ENCODE data around the gene CFAP61. TPM values are rescaled to one million over a fixed set of nuclear protein-coding genes. Genes with fewer than 3 reads are reported as not detected.

Gene CFAP61
- total and polyA plus RNA-seq, 8 donors = 0.15 to 0.53 (median 0.33) TPM

GRCh38 chr20:20363799-20364592 lies 311.7 kb downstream of the CFAP61 start:
- DNase-seq (peak in 1 of 6 donors; percentile 63), ATAC-seq (peak in 1 of 4 donors; percentile 2), FAIRE-seq (no peak)
- no peaks in the 10 kb centered on the region for H3K36me3 ChIP-seq
- peaks cover 0 to 13% (median 0%) of the 10 kb centered on the region in 3 donors for H3K4me1 ChIP-seq
- 4% methylated on average over 68 to 70 of the region's 70 CpGs for WGBS, 2 donors
- TF ChIP-seq CTCF (IDR thresholded peaks at IDR 0.05) = no peak
- no peak overlapping the region for H3K27ac ChIP-seq
- intact Hi-C loops (cut with DNase I) = loop anchor here in 1 of 3 donors (10.0 kb wide), 1 partner anchor 201 kb away; no protein-coding TSS in a partner anchor
- peaks cover 0 to 34% (median 7%) of the 10 kb centered on the region in 4 donors for H3K27me3 ChIP-seq
- H3K4me3 ChIP-seq = no peak overlapping the region
- no peaks in the 10 kb centered on the region for H3K9me3 ChIP-seq

DNA sequence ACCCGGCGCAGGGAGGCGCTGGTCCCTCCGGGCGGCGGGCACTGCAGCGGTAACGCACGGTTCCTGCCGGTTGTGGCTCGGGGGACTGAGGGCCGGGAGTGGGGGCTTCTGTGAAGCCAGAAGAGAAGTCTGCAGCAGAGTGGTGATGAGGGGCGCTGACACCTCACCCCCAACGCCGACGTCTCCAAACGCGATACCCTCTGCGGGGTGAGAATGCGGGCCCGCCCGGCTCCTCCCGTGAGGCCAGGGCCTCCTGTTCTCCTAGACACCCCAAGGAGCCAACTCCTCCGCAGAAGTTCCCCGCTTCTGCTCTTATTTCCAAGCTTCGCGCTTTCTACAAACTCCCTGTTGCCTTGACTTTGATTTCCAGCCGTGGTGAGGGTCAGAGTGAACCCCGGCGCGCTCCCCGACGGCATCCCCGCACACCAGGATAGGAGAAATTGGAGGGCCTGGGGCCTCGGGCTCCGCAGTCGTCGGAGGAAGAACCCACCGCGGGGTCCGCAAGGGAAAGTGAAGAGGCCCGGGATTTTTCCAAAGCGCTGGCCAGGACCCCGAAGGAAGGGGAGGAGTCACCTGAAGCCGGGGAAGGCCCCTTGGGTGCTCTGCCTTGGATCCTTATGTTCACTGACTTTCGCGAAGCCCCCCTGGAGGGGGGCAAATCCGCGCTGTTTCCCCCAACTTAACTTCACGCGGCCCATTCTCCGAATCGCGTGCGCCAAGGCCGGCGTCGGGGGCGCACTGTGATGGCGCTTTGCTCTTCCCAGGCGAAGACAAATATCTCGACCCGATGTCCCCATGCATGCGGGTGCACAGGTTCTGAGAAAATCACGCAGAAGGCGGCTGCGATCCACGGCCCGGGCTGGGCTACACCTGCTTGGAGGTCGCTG lies 312.5 kb downstream of the CFAP61 start:
- ATAC-seq = no peak
- H3K9me3 ChIP-seq = no peaks in the 10 kb centered on the region
- WGBS, 2 donors = 6 to 8% methylated on average over 70 of the region's 70 CpGs
- H3K36me3 ChIP-seq = no peaks in the 10 kb centered on the region
- H3K4me1 ChIP-seq = peaks cover 0 to 13% (median 0%) of the 10 kb centered on the region in 3 donors
- no peak overlapping the region for H3K4me3 ChIP-seq
- peaks cover 0 to 41% (median 7%) of the 10 kb centered on the region in 4 donors for H3K27me3 ChIP-seq
- FAIRE-seq = no peak
- intact Hi-C loops (cut with DNase I) = loop anchor here in 1 of 3 donors (10.0 kb wide), 1 partner anchor 200 kb away; no protein-coding TSS in a partner anchor
- DNase-seq = peak in 1 of 6 donors; percentile 62
- H3K27ac ChIP-seq = no peak overlapping the region
- TF ChIP-seq CTCF (IDR thresholded peaks at IDR 0.05) = no peak

GRCh38 chr20:20365480-20366161 lies 313.3 kb downstream of the CFAP61 start:
- H3K36me3 ChIP-seq = no peaks in the 10 kb centered on the region
- ATAC-seq = no peak
- no peak for DNase-seq
- no peak overlapping the region for H3K4me3 ChIP-seq
- 15 to 16% methylated on average over 18 of the region's 18 CpGs for whole genome bisulfite sequencing, 2 donors
- H3K9me3 ChIP-seq = no peaks in the 10 kb centered on the region
- intact Hi-C loops (cut with DNase I) = loop anchor here in 1 of 3 donors (10.0 kb wide), 1 partner anchor 199 kb away; no protein-coding TSS in a partner anchor
- peaks cover 0 to 6% (median 0%) of the 10 kb centered on the region in 3 donors for H3K4me1 ChIP-seq
- TF ChIP-seq CTCF (IDR thresholded peaks at IDR 0.05) = no peak
- no peak for FAIRE-seq
- peaks cover 0 to 45% (median 7%) of the 10 kb centered on the region in 4 donors for H3K27me3 ChIP-seq
- no peak overlapping the region for H3K27ac ChIP-seq

GRCh38 chr20:20366551-20366875 lies 314.2 kb downstream of the CFAP61 start:
- Histone ChIP-seq H3K27me3 (peaks cover 0 to 45% (median 7%) of the 10 kb centered on the region in 4 donors), H3K4me1 (peaks cover 0 to 6% (median 0%) of the 10 kb centered on the region in 3 donors), H3K9me3 (no peaks in the 10 kb centered on the region), H3K27ac (no peak overlapping the region), H3K4me3 (no peak overlapping the region), H3K36me3 (no peaks in the 10 kb centered on the region)
- no peak for DNase-seq
- no peak for FAIRE-seq
- no peak for ATAC-seq
- intact Hi-C loops (cut with DNase I) = loop anchor here in 1 of 3 donors (10.0 kb wide), 1 partner anchor 198 kb away; no protein-coding TSS in a partner anchor
- no peak for TF ChIP-seq CTCF (IDR thresholded peaks at IDR 0.05)
- WGBS, 2 donors = 11 to 12% methylated on average over 14 to 19 of the region's 19 CpGs

All from pancreas (tissue), 10 donors.